GM19238 (cell line): ENCODE measurements around the gene PLCL2.

Experiments used
- DNase-seq: peaks from one replicate; pipeline ENCODE4 v3.0.0; 2011; ENCODE audit warnings: low spot score; ENCODE audit not compliant: insufficient read length

Gene PLCL2

DNA sequence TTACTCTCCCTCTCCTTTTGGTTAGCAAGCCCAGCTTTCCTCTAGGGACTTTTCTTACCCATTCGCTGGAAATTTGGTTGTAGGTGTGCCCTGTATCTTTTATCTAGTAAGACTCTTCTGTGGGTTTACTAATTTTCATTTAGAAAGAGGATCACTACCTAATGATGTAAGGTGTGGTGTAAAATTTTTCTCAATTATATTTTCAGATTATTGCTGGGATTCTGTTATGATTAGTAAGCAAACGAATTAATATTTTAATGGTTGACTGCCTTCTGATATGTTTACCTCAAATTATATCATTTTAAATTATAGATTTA lies 28.5 kb downstream of the PLCL2 start:
- no peak for DNase-seq

DNA sequence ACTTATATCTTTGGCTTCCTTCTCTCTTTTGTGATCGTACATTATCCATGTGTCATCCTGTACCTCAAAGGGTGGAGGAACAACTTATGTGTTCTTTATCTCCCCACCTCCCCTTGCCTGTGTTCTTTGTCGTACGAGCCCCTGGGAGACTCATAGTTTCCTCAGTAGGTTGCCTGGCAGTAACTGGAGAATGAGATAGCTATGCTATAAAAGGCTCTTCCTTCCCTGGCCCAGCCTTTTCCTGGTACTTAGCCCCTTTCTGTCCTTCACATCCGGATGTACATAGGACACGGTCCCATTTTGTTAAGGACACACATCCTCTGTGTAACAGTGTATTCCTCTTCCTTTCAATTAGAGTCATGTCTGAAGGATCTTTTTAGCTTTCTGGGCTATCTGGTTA lies 32.1 kb downstream of the PLCL2 start:
- no peak for DNase-seq

DNA sequence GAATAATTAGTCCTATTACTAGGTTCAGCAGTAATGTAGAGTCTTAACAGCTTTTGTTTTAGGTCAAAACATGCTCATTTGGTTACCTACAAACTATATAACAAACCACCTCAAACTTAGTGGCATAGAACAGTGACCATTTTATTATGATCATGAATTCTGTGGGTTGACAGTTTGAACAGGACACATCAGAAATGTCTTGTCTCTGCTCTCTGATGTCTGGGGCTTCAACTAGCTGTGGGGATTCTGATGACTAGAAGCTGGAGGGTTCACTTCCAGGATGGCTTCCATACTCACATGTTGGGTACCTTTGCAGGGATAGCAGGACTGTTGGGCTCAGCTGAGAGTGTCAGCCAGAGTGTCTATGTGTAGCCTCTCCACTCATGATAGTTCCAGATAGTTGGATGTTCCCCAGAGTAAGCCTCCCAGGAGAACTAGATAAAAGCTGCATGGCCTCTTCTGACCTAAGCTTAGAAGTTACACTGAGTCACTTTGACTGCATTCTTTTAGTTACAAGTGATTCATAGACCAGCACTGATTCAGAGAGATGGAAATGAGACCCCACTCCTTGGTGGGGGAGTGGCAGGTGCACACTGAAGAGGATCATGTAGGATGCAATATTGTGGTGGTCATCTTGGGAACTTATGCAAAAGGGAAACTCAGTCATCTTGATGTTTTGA lies 32.6 kb downstream of the PLCL2 start:
- DNase-seq: no peak

DNA sequence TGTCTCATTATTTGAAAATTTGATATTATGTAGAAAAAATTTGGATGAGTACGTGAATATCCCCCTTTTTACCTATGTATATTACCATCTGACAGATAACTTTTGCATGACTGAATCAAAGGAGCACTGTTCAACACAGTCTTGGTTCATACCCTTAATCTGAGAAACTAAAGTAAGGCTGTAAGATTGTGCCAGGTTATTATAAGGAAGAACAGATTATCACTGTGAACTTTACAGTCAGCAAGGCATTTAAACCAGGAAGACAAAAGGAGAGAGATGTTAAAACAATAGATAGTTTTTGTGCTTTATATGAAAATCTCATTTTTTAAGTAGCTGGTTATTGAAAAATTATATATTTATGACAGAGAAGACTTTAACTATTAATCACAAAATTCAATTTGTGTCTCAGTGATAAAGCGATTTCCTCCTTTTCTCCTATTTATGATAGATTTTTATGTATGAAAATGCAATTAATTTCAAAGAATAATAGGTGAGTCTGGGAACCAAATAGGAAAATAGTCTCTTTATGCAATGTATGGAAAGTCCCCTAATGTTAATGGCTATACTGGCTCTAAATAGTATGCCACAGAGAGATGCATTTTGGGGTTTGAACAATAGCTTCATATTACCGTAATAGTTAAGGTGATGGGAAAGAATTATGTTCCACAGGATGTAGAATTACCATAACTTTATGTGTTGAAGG lies 33.4 kb downstream of the PLCL2 start:
- DNase-seq: no peak

DNA sequence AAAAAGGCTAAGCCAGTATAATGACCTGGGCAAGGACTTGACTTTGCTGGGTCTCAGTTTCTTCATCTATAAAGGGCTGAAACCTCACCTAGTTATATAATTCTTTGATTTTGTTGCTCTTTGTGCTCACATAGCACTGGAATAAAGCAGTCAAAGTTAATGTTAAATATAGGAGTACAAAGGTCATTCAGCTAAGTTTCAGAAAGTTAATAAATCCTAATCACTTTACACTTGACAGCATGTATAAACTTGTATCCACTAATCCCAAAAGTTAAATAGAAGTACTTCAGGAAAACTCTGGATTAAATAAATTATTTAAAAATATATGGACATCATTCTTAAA lies 33.9 kb downstream of the PLCL2 start:
- no peak for DNase-seq

DNA sequence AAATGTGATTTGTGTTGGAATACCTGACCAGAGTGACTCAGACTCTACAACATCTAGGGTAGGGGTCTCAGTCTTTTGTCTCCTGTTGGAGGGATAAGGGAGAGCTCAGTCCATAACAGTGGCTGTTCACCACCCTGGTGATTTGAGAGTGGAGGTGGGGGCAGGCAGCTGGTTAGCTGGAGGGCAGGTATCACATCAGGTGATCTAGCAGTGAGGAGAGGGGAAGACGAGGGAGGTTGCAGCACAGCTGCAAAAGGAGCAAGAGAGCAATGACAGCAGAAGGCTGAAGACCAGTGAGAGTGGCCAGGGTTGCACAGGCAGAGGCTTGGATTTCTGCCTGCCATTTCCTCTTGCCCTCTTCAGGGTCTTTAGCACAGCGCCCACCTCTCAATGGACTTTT lies 38.4 kb downstream of the PLCL2 start:
- no peak for DNase-seq

DNA sequence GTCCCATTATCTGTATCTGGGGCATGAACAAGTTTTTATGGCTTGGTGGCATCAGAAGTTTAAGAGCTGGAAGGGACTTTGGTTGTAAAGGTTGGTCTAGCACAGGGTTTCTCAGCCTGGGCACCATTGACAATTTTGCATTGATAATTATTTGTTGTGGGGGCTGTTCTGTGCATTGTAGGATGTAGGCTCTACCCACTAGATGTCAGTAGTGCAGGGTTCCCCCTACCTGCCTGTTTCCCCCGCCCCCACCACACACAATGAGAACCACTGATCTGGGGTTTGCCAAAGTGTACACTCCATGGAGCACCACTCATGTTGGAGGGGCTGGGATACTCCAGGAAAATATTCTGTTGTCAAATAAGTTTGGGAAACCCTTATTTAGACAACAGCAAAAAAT lies 42.7 kb downstream of the PLCL2 start:
- DNase-seq: no peak

DNA sequence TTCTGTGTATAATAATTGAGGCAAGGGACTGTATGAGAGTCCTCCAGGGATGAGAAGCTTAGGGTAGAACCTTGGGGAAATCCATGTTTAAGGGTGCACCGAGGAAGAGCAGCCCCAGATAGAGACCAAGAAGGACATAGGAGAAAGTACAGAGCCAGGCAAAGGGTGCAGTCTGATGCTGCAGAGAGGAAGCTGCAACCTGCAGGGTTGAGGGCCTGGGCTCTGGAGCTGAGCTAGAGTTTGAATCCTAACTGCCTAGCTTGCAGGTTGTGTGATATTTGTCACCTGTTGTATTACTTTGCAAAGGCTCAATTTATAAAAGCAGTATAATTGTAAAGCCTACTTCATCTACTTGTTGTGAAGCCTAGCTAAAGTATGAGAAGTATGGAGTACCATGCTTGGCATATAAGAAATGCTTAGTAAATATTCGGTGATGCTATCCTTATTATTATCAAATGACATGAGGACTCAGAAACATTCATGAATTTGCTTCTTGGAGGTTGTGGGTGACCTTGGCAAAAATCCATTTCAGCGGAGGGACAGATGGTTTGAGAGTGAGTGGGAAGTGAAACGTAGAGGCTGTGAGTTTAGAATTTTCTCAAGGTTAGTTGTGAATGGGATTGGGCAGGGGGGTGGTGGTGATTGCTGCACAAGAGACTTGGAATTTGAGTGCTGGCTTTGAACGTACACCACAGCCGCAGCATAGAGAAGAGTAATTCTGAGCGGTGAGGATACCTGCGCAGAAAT lies 43.8 kb downstream of the PLCL2 start:
- no peak for DNase-seq

DNA sequence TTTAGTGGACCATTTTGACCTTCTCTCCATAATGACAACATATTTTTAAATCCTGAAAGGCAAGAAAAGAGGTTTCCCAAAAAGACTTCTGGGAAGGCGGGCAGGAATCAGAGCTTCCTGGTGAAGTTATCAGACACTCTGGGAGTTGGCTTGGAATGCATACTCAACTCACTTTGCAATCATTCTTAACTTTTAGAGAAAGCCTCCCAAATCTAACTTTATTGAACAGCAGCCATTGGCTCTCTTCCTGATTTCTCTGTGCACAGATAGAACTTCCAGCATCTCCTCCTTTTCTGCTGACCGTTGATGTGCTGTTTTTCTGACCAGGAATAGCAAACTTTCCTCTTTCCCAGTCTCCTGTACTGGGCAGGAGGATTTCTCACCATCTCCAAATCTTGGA lies 44.6 kb downstream of the PLCL2 start:
- no peak for DNase-seq

DNA sequence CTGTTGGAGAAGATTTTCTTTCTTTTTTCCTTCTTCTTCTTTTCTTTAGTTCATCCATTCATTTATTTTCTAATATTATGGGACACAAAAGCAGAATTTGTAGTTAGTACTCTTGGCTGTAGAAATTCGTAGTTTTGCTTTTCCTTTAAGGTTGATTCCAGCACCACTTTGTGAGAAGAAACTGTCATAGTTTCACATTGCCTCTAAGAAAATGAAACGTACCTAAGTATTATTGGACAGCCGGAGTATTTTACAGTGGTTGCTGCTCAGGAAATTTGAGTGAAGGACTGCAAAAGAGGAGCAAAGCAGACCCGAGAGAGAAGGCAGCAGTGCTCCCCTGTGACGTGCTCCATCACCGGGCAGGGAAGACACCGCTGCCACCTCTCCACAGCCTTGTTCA lies 48.1 kb downstream of the PLCL2 start:
- no peak for DNase-seq

DNA sequence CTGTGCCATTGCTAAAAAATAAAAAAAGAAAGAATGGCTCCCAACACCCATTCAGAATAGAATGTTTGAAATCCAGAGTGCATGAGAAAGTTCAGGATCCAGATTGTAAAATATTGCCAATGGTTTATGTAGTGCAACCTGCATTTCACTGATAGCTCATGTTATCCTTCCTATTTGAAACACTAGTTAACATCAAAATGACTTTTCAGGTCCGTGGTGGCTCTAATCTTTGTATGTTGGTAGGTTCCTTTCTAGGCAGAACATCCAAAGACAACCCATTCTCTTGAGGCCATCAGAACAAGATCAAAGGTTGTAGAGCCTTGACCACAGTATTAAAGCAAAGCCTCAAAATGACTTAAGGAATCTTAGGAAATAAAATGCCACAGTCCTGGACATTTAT lies 51.0 kb downstream of the PLCL2 start:
- no peak for DNase-seq

DNA sequence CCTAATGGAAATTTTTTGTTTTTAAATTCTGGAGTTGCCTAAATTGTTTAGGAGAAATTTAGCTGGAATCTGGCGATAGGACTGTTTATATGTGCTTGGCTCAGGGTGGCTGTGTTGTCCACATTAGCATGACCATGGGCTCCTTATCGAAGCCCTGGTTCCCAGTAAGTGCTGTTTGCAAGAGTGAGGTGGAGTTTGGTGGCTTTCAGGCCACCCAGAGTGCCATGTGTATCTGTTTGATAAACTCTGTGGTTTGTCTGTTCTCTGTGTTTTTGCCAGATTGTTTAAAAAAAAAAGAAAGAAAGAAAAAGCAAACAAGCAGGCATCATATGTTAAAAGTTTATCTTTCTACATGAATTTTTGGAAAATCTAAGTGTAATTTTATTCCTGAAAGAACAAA lies 51.5 kb downstream of the PLCL2 start:
- DNase-seq: no peak

DNA sequence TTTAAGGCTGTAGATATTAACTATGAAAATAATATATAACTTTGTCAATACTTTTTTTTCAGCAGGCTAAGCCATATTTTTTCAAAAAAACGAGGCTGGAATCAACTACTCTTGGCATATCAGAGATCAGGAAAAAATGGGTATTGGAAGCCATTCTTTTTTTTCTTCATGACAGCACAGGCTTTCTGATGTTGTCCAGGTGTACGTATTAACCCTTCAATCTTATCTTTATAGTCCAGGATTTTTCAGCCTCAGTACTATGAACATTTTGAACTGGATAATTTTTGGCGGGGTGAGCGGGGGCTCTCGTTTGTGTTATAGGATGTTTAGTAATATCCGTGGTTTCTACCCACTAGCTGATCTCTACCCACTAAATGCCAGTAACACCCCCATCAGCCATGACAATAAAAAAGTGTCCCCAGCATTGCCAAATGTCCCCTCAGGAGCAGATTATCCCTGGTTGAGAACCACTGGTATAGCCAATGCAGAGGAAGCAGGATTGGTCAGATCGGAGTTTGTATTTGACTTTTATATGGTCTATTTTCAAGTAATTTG lies 52.0 kb downstream of the PLCL2 start:
- no peak for DNase-seq

DNA sequence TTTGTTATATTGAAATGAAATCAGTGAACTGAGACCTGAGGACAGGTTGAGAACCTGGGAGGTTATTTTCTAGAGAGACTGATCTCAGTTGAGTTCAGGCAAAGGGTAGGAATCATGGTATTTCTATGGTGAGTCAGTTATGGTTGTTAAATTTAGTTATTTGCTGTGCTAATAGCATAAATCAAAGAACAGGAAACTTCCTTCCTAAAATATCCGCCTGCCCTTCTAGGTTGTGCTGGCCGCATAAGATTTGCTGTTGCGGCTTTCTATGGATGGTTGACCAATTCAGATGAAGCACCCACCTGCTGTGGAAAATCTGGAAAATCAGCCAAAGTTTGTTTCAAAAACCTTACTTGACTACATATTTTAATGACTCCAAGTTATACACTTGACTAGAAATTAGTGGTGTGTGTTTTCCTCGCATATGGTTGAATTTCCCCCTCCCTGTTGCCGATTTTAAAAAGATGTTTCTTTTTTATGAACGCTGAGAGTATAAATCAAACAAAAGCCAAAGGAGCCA lies 52.6 kb downstream of the PLCL2 start:
- no peak for DNase-seq

DNA sequence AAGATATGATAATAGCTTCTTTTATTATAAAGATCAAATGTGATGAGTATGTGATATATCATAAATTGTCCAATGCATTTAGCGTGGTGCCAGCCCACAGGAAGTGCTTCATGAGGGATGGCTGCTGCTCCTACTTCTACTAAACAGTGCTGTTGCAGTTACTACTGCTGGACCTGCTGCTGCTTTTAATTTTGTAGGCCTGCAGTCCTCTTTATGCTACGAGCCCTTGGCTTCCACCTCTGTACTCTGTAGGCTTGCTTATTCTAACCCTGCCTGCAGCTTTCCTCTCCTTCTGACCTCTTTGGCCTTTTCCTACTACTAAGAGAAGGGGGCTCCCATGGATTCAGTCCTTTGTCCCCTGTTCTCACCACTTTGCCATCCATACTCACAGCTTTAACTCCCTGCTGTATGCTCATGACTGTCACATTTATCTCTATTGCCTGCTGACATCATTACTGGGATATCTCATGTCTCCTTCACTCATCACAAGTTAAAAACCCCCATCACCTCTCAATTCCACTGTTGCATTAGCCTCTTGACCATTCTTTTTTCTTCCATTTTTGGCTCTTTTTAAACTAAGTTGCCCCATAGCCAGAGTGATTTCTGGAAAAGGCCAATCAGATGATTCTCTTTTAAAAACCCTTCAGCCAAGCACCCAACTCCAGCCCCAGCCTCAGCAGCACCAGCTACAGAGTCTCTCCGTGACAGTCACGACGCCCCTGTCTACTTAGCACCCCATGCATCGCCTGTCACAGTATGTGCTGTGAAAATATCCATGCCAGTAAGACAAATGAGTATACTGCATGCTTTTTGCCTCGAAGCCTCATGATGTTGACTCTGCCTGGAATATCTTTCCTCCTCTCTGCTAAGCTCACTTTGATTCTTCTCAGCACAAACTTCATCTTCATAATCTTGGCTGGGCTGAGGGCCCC lies 56.3 kb downstream of the PLCL2 start:
- no peak for DNase-seq

DNA sequence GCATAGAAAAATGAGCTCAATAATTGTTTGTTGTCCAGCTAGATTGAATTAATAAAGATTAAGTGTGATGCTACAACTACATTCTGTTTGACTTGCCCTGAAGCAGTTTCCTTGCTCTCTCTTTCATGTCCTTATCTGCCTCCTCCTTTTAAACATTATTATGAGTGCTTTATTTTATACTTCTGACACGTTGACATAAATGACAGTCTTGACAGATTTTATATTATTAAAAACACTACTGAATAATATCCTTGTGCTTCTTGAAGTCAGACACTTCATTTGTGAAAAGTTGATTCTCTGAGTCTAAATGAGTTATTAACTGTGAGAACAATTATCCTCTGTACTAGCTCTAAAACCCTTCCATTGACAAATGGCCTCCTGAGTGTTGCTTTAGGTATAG lies 58.2 kb downstream of the PLCL2 start:
- no peak for DNase-seq

DNA sequence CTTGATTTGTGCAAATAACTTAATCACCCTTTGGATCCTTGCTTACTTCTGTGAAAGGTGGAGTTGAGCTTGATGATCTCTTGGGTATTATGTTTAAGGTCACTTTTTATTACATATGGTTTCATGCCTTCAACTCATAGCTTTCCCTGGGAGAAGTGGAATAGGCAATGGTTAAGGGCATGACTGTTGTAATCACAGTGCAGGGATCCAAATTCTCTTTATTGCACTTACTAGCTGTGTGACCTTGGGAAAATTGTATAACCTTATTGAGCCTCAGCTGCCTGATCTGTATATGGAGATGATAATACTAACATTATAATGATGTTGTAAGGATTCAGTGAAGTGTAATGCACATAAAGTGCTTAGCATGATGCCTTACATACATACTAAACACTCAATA lies 59.1 kb downstream of the PLCL2 start:
- no peak for DNase-seq

DNA sequence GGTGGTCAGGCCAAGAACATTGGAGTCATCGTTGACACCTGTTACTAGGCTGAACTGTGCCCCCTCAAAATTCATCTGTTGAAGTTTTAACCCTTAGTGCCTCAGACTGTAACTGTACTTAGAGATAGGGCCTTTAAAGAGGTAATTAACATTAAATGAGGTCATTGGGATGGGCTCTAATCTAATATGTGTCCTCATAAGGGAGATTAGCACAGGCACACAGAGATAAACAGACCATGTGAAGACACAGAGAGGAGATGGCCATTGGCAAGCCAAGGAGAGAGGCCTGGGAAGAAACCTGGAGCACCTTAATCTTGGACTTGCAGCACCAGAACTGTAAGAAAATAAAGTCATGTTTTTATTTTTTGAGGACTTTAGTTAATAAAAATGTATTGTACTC lies 59.6 kb downstream of the PLCL2 start:
- DNase-seq: no peak

DNA sequence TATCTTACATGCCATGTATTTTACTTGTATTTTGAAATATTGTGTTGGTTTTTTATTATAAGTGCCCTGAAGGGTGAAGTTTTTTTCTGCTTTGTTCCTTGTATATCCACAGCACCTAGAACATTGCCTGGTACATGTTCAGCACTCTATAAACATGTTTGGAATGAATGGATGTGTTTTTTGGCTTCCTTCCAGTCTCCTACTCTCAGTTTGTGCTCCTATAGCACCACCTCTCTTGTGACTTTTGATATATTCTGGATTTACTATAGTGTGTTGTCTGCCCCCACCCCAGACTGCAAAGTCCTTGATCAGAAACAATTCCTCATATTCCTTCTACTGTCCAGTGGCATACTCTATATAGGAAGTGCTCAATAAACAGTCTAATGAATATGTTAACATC lies 60.6 kb downstream of the PLCL2 start:
- DNase-seq: no peak

DNA sequence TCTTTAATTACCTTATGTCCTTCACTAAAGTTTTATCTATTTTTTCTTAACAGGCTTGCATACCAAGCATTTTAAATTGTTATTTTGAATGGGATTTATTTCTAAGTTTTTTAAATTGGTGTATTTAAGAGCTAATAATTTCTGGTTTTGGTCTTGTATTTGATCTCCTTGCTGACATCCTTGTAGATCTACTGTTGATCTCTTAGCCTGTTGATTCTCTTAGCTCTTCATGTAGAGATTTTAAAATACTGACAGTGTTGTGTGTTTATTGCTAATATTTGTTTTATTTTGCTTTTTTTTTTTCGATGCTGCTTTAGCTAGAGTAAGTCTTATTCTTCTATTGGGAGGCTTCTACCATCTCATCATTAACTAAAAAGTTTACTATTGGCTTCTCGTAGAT lies 65.5 kb downstream of the PLCL2 start:
- no peak for DNase-seq

DNA sequence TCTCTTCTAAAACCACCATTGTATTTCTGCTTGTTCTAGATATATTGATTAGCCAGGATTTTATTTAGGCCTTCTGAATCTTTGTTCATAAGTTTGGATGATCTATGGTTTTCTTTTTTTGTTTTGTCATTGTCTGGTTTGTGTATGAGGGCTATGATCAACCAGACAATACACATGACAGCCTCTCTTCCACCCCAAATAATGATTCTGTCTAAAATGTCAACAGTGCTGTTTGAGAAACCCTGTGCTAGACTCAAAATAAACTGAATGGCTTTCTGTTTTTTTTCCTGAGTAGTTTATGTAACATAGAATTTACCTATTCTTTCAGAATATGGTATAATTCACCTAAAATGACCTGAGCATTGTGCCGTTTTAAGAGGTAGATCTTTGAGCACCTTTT lies 66.1 kb downstream of the PLCL2 start:
- no peak for DNase-seq
